ENCODE results near the gene FBXL17.

GRCh38 chr5:107935645-107936044 is 446.3 kb downstream of the FBXL17 start:
- no peak for TF ChIP-seq CTCF (conservative IDR thresholded peaks at IDR 0.05; ENCODE audit: low read depth, low read length)
- no peak for TF ChIP-seq EZH2 (IDR thresholded peaks at IDR 0.05; ENCODE audit: low read length, unreplicated experiment)
